GM12878 (cell line): ENCODE results near the gene ALX4. TPM values are rescaled to one million over a fixed set of nuclear protein-coding genes. Genes with fewer than 3 reads are reported as not detected.

Experiments
- ATAC-seq: fragments of 200-7000 bp; cut with Tn5 transposase; 3 replicates; pipeline ENCODE4 v1.9.1; 2020; ENCODE audit warnings: mild to moderate bottlenecking, moderate library complexity
- BruUV-seq: library from RNA; stranded (reverse); fragments of 400-500 nt; replicated peaks from 2 replicates; lab custom pipeline; 2021; lab: Mats Ljungman, UMichigan
- CTCF ChIA-PET: fragments of 300-600 bp; sonication (Branson Sonifier 250); formaldehyde crosslinking; extraction: SDS; loops from one replicate; lab custom pipeline; 2021; ENCODE audit warnings: inconsistent platforms; lab: Yijun Ruan, JAX
- POLR2A ChIA-PET: fragments of 350-600 bp; formaldehyde crosslinking; extraction: SDS; loops from one replicate; lab custom pipeline; 2021; ENCODE audit warnings: inconsistent platforms; lab: Charles Lee
- RAD21 ChIA-PET: fragments of 300-600 bp; sonication (Branson Sonifier 250); formaldehyde crosslinking; loops from one replicate; lab custom pipeline; 2023; ENCODE audit warnings: antibody characterized with exemption; ENCODE audit not compliant: unreplicated experiment; lab: Charles Lee
- SMC1A ChIA-PET: fragments of 300-600 bp; sonication (Branson Sonifier 250); formaldehyde crosslinking; loops from one replicate; lab custom pipeline; 2023; ENCODE audit not compliant: unreplicated experiment, uncharacterized antibody; lab: Charles Lee
- DNase-seq: peaks from one replicate; pipeline ENCODE4 v3.0.0-alpha.2; 2011; ENCODE audit warnings: low read depth, low spot score
- FAIRE-seq: peaks from 3 replicates; lab custom pipeline; 2011; peaks lifted over from hg19 to GRCh38; lab: Jason Lieb, UNC
- H2AFZ ChIP-seq: 2 replicates; pipeline ENCODE4 v1.6.0; 2011; ENCODE audit warnings: low read depth, low read length, control low read depth; ENCODE audit not compliant: control insufficient read depth
- H3K27ac ChIP-seq: 2 replicates; pipeline ENCODE4 v1.5.1; 2011; ENCODE audit warnings: control low read depth; ENCODE audit not compliant: control insufficient read depth, insufficient read depth
- H3K27me3 ChIP-seq, 2 experiments: replicated peaks in 1 of 2; 2 replicates each; pipeline versions ENCODE4 v1.6.0 to v1.6.1; 2011; ENCODE audit warnings: low read length in 1 of 2; ENCODE audit not compliant: control insufficient read depth in 2 of 2, insufficient read depth in 2 of 2
- H3K36me3 ChIP-seq, 2 experiments: 2 replicates each; pipeline ENCODE4 v1.5.1; 2011; ENCODE audit warnings: low read length in 1 of 2; ENCODE audit not compliant: control insufficient read depth in 2 of 2, insufficient read depth in 2 of 2
- H3K4me1 ChIP-seq: 2 replicates; pipeline ENCODE4 v1.6.1; 2011; ENCODE audit warnings: mild to moderate bottlenecking, low read length, moderate library complexity, mixed read lengths; ENCODE audit not compliant: control insufficient read depth, insufficient read depth
- H3K4me2 ChIP-seq: 2 replicates; pipeline ENCODE4 v1.6.0; 2011; ENCODE audit warnings: control low read depth; ENCODE audit not compliant: control insufficient read depth, insufficient read depth
- H3K4me3 ChIP-seq: fragments of 200-600 bp; sonication (generic); 2 replicates; pipeline ENCODE4 v1.5.1; 2016
- H3K79me2 ChIP-seq: 2 replicates; pipeline ENCODE4 v1.6.0; 2011; ENCODE audit warnings: low read length; ENCODE audit not compliant: control insufficient read depth, insufficient read depth
- H3K9ac ChIP-seq: 2 replicates; pipeline ENCODE4 v1.8.0; 2011; ENCODE audit warnings: low read length, control low read depth, mixed read lengths; ENCODE audit not compliant: control insufficient read depth, insufficient read depth
- H3K9me3 ChIP-seq: replicated peaks from 3 replicates; pipeline ENCODE4 v1.5.1; 2011; ENCODE audit warnings: mild to moderate bottlenecking, low read length; ENCODE audit not compliant: control insufficient read depth, insufficient read depth
- H4K20me1 ChIP-seq: 2 replicates; pipeline ENCODE4 v1.6.0; 2011; ENCODE audit not compliant: control insufficient read depth, insufficient read depth
- BACH1 ChIP-seq: fragments of 450-650 bp; IDR thresholded peaks from 2 replicates; pipeline ENCODE4 v1.6.1; 2017; ENCODE audit warnings: mild to moderate bottlenecking, borderline replicate concordance
- BCL3 ChIP-seq: IDR thresholded peaks from 2 replicates; pipeline ENCODE4 v1.6.1; 2011; ENCODE audit warnings: borderline replicate concordance, low read depth, mild to moderate bottlenecking, moderate library complexity, low read length; ENCODE audit not compliant: insufficient read depth, poor library complexity, severe bottlenecking
- CHD2 ChIP-seq: IDR thresholded peaks from 2 replicates; pipeline ENCODE4 v1.6.1; 2011; ENCODE audit warnings: low read depth, low read length, improper control_type of control experiment, borderline replicate concordance
- FOXM1 ChIP-seq: IDR thresholded peaks from 2 replicates; pipeline ENCODE4 v1.6.1; 2012; ENCODE audit warnings: low read depth, mild to moderate bottlenecking, inconsistent platforms, low read length, moderate library complexity
- KLF5 ChIP-seq: fragments of 450-650 bp; IDR thresholded peaks from 2 replicates; pipeline ENCODE4 v1.6.1; 2014; ENCODE audit warnings: mild to moderate bottlenecking; ENCODE audit not compliant: partially characterized antibody
- MLLT1 ChIP-seq: fragments of 450-650 bp; IDR thresholded peaks from 2 replicates; pipeline ENCODE4 v1.6.1; 2016; ENCODE audit warnings: mild to moderate bottlenecking
- MYB ChIP-seq: fragments of 150-350 bp; IDR thresholded peaks from 2 replicates; pipeline ENCODE4 v1.6.1; 2014; ENCODE audit warnings: mild to moderate bottlenecking, low read depth, low read length, borderline replicate concordance
- NFXL1 ChIP-seq: fragments of 450-650 bp; IDR thresholded peaks from 2 replicates; pipeline ENCODE4 v1.6.1; 2017; ENCODE audit warnings: antibody characterized with exemption, mild to moderate bottlenecking, borderline replicate concordance
- POLR2AphosphoS2 ChIP-seq: IDR thresholded peaks from 2 replicates; pipeline ENCODE4 v1.6.1; 2011; ENCODE audit warnings: low read depth, mild to moderate bottlenecking, low read length, improper control_type of control experiment, moderate library complexity
- POLR2AphosphoS5 ChIP-seq: IDR thresholded peaks from 2 replicates; pipeline ENCODE4 v1.6.1; 2011; ENCODE audit warnings: mild to moderate bottlenecking, low read length, inconsistent platforms
- RELA ChIP-seq: fragments of 450-650 bp; IDR thresholded peaks from 2 replicates; pipeline ENCODE4 v1.8.0; 2014; ENCODE audit warnings: borderline replicate concordance; ENCODE audit not compliant: partially characterized antibody
- RFX5 ChIP-seq: IDR thresholded peaks from 2 replicates; pipeline ENCODE4 v1.6.1; 2011; ENCODE audit warnings: low read depth, low read length, improper control_type of control experiment
- SMAD5 ChIP-seq: IDR thresholded peaks from 2 replicates; pipeline ENCODE4 v1.6.1; 2016; ENCODE audit warnings: antibody characterized with exemption, low read depth
- USF2 ChIP-seq: IDR thresholded peaks from 2 replicates; pipeline ENCODE4 v1.6.1; 2011; ENCODE audit warnings: low read depth, low read length, improper control_type of control experiment, borderline replicate concordance
- WGBS: methylation state at CpG from one replicate; pipeline ENCODE4 v1.1.6; 2016; ENCODE audit warnings: low lambda C conversion rate; ENCODE audit not compliant: insufficient replicate concordance, insufficient coverage; ENCODE audit errors: missing lambda C conversion rate; 5-methylcytosine and 5-hydroxymethylcytosine counted together
- in situ Hi-C: fragments of 300-500 bp; cut with MboI; formaldehyde crosslinking; loops from 9 replicates; pipeline ENCODE4 v1.14.3; 2018; ENCODE audit warnings: mixed read lengths
- intact Hi-C: fragments of 100-400 bp; cut with micrococcal nuclease; formaldehyde crosslinking; loops from one replicate; pipeline ENCODE4 v1.14.2; 2022; ENCODE audit not compliant: unreplicated experiment
- polyA plus RNA-seq, 11 experiments: library from polyadenylated mRNA; depleted of rRNA in 4 of 11; unstranded in 6 of 11; stranded (reverse) in 5 of 11; fragments of >200 nt; fragmentation: Nextera tagmentation in 4 of 11; fragmentation: Illumina TruSeq in 1 of 11; extraction: Ambion mirVana in 4 of 11; extraction: Trizol in 1 of 11; gene quantifications; 1 replicate in 1 of 11; 2 replicates in 10 of 11; pipeline versions ENCODE4 v1.2.1 to v1.2.3, GENCODE V29; 2011 to 2016; ENCODE audit warnings: inconsistent platforms in 2 of 11, missing spikeins in 2 of 11, low read depth in 1 of 11
- total RNA-seq, 4 experiments: library from RNA; depleted of rRNA in 3 of 4; stranded (reverse); fragments of >200 nt in 3 of 4; fragmentation: Illumina TruSeq in 1 of 4; extraction: Trizol in 1 of 4; gene quantifications; 2 replicates each; pipeline versions ENCODE4 v1.2.1 to v1.2.3, GENCODE V29; 2013 to 2021

The ALX4 gene
- total and polyA plus RNA-seq, 10 of the 15 experiments (the other 5 are each of a cell fraction or from before 2014, with no cell fraction given) = not detected

GRCh38 chr11:44264438-44264749, 45.5 kb downstream of the ALX4 start:
- no TSS peak for BruUV-seq
- H2AFZ ChIP-seq = no peak overlapping the region
- no peak overlapping the region for H3K4me3 ChIP-seq
- no peak for FAIRE-seq
- H3K4me1 ChIP-seq = no peaks in the 10 kb centered on the region
- no peak overlapping the region for H3K4me2 ChIP-seq
- ChIA-PET CTCF (interaction anchor here (0.7 kb wide), 1 partner anchor 92 kb away, joined by 4 read pairs; no protein-coding TSS in a partner anchor), POLR2A (no interaction called here), RAD21 (no interaction called here), SMC1A (no interaction called here)
- intact Hi-C loops = no loop called here
- H3K27me3 ChIP-seq = no peaks in the 10 kb centered on the region; a peak in 2 of 4 replicates
- TF ChIP-seq BACH1 (no peak), KLF5 (no peak), CHD2 (no peak), USF2 (no peak), POLR2AphosphoS5 (no peak), SMAD5 (no peak), NFXL1 (no peak), BCL3 (no peak), FOXM1 (no peak), MLLT1 (no peak), RFX5 (no peak), POLR2AphosphoS2 (no peak), RELA (no peak), MYB (no peak)
- WGBS = 42% methylated on average over 8 of the region's 8 CpGs
- no peak overlapping the region for H3K27ac ChIP-seq
- H3K9me3 ChIP-seq = no peaks in the 10 kb centered on the region
- H3K9ac ChIP-seq = no peak overlapping the region
- no peaks in the 10 kb centered on the region for H3K36me3 ChIP-seq
- ATAC-seq = no peak
- H4K20me1 ChIP-seq = no peaks in the 10 kb centered on the region
- in situ Hi-C loops = no loop called here
- no peak for DNase-seq
- H3K79me2 ChIP-seq = no peaks in the 10 kb centered on the region
